Calu3 (cell line): Measurements from ENCODE around the gene ANKRD13D. TPM values are rescaled to one million over a fixed set of nuclear protein-coding genes. Genes with fewer than 3 reads are reported as not detected.
"Not testable (repeated sequence)": the region's sequence is repeated elsewhere in the genome, so short reads cannot be mapped to it uniquely, and the experiment has no call there.

Experiments used
- BruUV-seq: library from RNA; stranded (reverse); fragments of 400-500 nt; replicated peaks from 2 replicates; lab custom pipeline; 2021; lab: Mats Ljungman, UMichigan
- CTCF ChIA-PET: fragments of 300-600 bp; sonication (Branson Sonifier 250); formaldehyde crosslinking; loops from one replicate; lab custom pipeline; 2022; ENCODE audit warnings: antibody characterized with exemption; lab: Charles Lee
- DNase-seq: peaks from one replicate; pipeline ENCODE4 v3.0.0; 2022
- H3K27ac Mint-ChIP-seq: one replicate; pipeline ENCODE4 v1.8.0; 2022; ENCODE audit warnings: mixed read lengths; ENCODE audit not compliant: unreplicated experiment
- H3K27me3 Mint-ChIP-seq: one replicate; pipeline ENCODE4 v1.8.0; 2022; ENCODE audit warnings: mixed read lengths; ENCODE audit not compliant: unreplicated experiment
- H3K36me3 Mint-ChIP-seq: one replicate; pipeline ENCODE4 v1.8.0; 2022; ENCODE audit warnings: mild to moderate bottlenecking, moderate library complexity, mixed read lengths; ENCODE audit not compliant: insufficient read depth, unreplicated experiment
- H3K4me1 Mint-ChIP-seq: one replicate; pipeline ENCODE4 v1.8.0; 2022; ENCODE audit warnings: mild to moderate bottlenecking, low read depth, mixed read lengths; ENCODE audit not compliant: unreplicated experiment
- H3K4me3 Mint-ChIP-seq: one replicate; pipeline ENCODE4 v1.8.0; 2022; ENCODE audit warnings: mild to moderate bottlenecking, low read depth, moderate library complexity, mixed read lengths; ENCODE audit not compliant: unreplicated experiment
- H3K9me3 Mint-ChIP-seq: one replicate; pipeline ENCODE4 v1.8.0; 2022; ENCODE audit warnings: low read depth, mixed read lengths; ENCODE audit not compliant: unreplicated experiment
- intact Hi-C: fragments of 100-400 bp; cut with micrococcal nuclease; formaldehyde crosslinking; loops from one replicate; pipeline ENCODE4 v1.10.0; 2022; ENCODE audit not compliant: unreplicated experiment
- total RNA-seq: library from RNA; stranded (reverse); gene quantifications from 2 replicates; pipeline ENCODE4 v1.2.3, GENCODE V29; 2022
- TF ChIP-seq, protein P1 (sequence below): fragments of 200-600 bp; IDR thresholded peaks from one replicate; pipeline ENCODE4 v1.8.0; 2022; ENCODE audit warnings: antibody characterized with exemption; ENCODE audit not compliant: unreplicated experiment

The ANKRD13D gene
- total RNA-seq, 1 experiment from 2014 or later, result 50.8 TPM

DNA sequence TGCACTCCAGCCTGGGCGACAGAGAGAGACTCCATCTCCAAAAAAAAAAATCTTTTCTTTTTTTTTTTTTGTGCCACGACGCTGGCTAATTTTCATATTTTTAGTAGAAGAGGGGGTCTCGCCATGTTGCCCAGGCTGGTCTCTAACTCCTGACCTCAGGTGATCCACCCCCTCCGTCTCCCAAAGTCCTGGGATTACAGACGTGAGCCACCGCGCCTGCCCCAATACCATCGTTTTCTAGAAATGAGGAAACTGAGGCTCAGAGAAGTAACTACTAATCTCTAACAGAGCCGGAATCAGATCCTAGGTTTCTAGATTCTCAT lies 27.7 kb downstream of the ANKRD13D start:
- Mint-ChIP-seq H3K4me3 (peak overlapping the region; percentile 99), H3K36me3 (peaks cover 43% of the 10 kb centered on the region), H3K9me3 (no peaks in the 10 kb centered on the region), H3K4me1 (peaks cover 36% of the 10 kb centered on the region), H3K27ac (peak overlapping the region; percentile 93), H3K27me3 (no peaks in the 10 kb centered on the region)
- TF ChIP-seq, protein P1, sequence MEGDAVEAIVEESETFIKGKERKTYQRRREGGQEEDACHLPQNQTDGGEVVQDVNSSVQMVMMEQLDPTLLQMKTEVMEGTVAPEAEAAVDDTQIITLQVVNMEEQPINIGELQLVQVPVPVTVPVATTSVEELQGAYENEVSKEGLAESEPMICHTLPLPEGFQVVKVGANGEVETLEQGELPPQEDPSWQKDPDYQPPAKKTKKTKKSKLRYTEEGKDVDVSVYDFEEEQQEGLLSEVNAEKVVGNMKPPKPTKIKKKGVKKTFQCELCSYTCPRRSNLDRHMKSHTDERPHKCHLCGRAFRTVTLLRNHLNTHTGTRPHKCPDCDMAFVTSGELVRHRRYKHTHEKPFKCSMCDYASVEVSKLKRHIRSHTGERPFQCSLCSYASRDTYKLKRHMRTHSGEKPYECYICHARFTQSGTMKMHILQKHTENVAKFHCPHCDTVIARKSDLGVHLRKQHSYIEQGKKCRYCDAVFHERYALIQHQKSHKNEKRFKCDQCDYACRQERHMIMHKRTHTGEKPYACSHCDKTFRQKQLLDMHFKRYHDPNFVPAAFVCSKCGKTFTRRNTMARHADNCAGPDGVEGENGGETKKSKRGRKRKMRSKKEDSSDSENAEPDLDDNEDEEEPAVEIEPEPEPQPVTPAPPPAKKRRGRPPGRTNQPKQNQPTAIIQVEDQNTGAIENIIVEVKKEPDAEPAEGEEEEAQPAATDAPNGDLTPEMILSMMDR, result no peak
- no peak for DNase-seq
- no TSS peak for BruUV-seq
- CTCF ChIA-PET, result interaction anchor here (0.6 to 3.5 kb wide), 18 partner anchors 13 to 262 kb away, joined by 3 to 25 read pairs (median 5); partner anchors contain the start of genes GRK2 and SSH3
- intact Hi-C loops, result loop anchor here (1.0 kb wide), 1 partner anchor 55 kb away; no protein-coding TSS in a partner anchor

DNA sequence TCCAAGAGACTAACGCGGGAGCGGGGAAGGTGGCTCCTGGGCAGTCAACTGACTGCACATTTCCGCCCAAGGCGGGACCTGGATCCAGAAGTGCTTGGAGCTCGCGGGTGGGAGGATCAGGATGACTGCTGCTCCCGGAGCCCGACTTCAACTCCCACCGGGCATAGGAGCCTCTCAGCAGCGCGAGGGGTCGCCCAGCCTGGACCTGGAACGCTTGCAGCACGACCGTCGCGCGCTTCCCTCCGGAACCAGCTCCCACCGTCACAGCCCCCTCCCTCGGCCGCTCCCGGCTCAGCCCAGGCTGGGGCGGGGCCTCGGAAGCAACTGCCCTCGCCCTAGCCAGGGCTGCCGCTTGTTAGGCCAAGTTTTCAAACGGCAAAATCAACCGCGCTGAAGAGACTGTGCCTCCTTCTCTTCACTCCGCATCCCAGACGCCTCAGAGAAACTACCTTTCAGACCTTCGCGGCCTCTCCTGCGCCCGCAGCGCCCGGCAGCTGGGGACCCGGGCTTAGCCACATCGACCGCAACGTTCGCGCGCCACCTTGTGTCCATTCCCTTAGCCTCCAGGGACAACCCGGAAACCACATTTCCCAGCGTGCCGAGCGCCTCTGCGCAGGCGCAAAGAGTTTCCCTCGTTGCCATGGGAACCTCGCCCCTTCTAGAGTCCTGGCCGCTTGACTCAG lies 28.2 kb downstream of the ANKRD13D start:
- intact Hi-C loops, result loop anchor here (1.0 kb wide), 1 partner anchor 55 kb away; no protein-coding TSS in a partner anchor
- BruUV-seq, result TSS peak; percentile 97
- peak; percentile 97 for DNase-seq
- Mint-ChIP-seq H3K27me3 (no peaks in the 10 kb centered on the region), H3K9me3 (no peaks in the 10 kb centered on the region), H3K4me1 (peaks cover 33% of the 10 kb centered on the region), H3K4me3 (peak overlapping the region; percentile 99), H3K36me3 (peaks cover 42% of the 10 kb centered on the region), H3K27ac (peak overlapping the region; percentile 93)
- TF ChIP-seq, protein P1, result peak; percentile 88
- CTCF ChIA-PET, result interaction anchor here (0.6 to 3.5 kb wide), 19 partner anchors 14 to 335 kb away, joined by 3 to 25 read pairs (median 5); partner anchors contain the start of genes GRK2 and SSH3

DNA sequence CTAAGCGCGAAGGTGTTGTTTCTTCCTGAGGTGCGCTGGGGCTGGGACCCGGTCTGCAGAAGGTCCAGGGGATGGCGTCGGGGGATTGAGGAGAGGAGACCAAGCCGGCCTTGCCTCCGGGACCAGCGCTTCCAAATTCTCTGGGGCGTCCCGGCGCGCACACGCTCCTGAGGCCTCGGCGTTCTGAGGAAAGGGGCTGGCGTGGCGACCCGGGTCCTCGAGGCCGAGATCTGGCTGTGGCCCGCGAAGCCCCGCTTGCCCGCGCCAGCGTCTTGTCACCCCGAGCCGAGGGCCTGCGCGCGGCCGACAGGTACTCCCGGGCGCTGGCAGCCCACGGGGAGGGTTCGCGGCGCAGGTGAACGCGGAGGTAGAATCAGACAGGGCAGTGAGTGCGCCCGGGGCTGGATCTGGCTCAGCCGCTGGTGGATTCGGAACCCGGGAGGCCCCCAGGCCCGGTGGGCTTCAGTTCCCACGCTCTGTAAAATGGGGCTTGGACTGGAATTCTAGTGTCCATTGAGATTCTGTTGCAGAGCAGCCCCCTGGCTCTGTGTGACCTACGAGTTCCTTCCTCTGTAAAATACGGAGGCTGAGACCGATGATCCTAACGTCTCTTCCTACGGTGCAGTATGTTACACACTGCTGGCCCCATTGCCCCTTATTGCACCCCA lies 28.9 kb downstream of the ANKRD13D start:
- peak; percentile 53 for DNase-seq
- TF ChIP-seq, protein P1, result no peak
- Mint-ChIP-seq H3K36me3 (peaks cover 35% of the 10 kb centered on the region), H3K27me3 (no peaks in the 10 kb centered on the region), H3K4me1 (peaks cover 26% of the 10 kb centered on the region), H3K9me3 (no peaks in the 10 kb centered on the region), H3K4me3 (peak overlapping the region; percentile 99), H3K27ac (peak overlapping the region; percentile 93)
- CTCF ChIA-PET, result interaction anchor here (0.6 to 3.5 kb wide), 18 partner anchors 14 to 335 kb away, joined by 3 to 25 read pairs (median 5); partner anchors contain the start of genes GRK2 and SSH3
- TSS peak; percentile 14 for BruUV-seq
- intact Hi-C loops, result loop anchor here (1.0 kb wide), 1 partner anchor 56 kb away; no protein-coding TSS in a partner anchor

GRCh38 chr11:67318876-67319275 lies 29.8 kb downstream of the ANKRD13D start:
- H3K36me3 Mint-ChIP-seq, result peaks cover 33% of the 10 kb centered on the region
- peak overlapping the region; percentile 99 for H3K4me3 Mint-ChIP-seq
- H3K27me3 Mint-ChIP-seq, H3K9me3 Mint-ChIP-seq, BruUV-seq, DNase-seq, intact Hi-C loops: not testable (repeated sequence)
- CTCF ChIA-PET, result interaction anchor here (0.6 to 3.5 kb wide), 4 partner anchors 27 to 298 kb away, joined by 3 to 25 read pairs (median 14); partner anchors contain the start of gene GRK2
- peak overlapping the region; percentile 47 for H3K27ac Mint-ChIP-seq
- H3K4me1 Mint-ChIP-seq, result peaks cover 17% of the 10 kb centered on the region
